ENCODE results near the gene MEF2A.

DNA sequence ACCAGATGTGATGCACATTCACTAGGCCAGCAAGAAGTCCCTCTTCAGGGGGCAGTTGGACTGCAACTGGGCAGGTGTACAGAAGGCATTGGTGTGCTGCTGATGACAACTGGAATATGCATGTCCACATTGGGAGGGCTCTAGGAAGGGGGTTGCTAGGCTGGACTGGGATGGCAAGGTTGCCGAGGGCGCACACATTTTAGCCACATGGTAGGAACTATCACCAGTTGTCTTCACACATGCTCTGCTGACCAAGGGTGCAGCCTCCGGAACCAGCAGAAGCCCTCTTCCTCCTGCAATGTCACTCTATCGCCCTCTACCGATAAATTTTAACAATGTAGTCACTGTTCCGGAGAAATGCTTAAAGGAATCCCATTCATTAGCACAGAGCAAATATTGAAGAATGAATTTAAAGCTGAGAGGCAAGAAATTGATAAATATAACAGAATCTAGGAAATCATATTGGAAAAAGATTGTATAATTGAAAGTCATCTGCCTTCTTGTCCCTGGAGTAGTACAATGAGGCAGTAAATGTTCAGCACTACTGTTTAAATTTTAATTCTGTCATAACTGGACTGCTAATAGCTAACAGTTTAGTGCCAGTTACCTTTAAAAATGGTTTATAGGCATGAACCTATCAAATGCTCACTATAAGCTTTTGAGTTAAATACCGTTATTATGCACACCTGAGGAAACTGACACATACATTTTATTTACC, 190.1 kb downstream of the MEF2A start:
- TF ChIP-seq HDAC6 (IDR thresholded peaks at IDR 0.05; ENCODE audit: low read depth, low read length) (no peak), POLR2AphosphoS5 (IDR thresholded peaks at IDR 0.05; ENCODE audit: control insufficient read depth, insufficient read depth, low read depth, low read length) (no peak), SIN3A (IDR thresholded peaks at IDR 0.05; ENCODE audit: borderline replicate concordance in 2 of 2, control insufficient read depth in 1 of 2, low read depth in 2 of 2, low read length in 2 of 2) (no peak), THRA (IDR thresholded peaks at IDR 0.05) (no peak), EP300 (IDR thresholded peaks at IDR 0.05; ENCODE audit: low read length) (no peak), KDM1A (IDR thresholded peaks at IDR 0.05) (no peak), JUND (IDR thresholded peaks at IDR 0.05; ENCODE audit: borderline replicate concordance, low read depth, low read length) (peak; percentile 17; the same call in 1 of the 2 replicates), JUND (tag; IDR thresholded peaks at IDR 0.05; ENCODE audit: borderline replicate concordance, low read depth, low read length) (no peak), CTCF (IDR thresholded peaks at IDR 0.05 in 2 of 3, conservative IDR thresholded peaks at IDR 0.05 in 1 of 3; ENCODE audit: insufficient read depth in 2 of 3, low read depth in 1 of 3, low read length in 3 of 3) (peak; percentile 63 to 82 (median 72)), ZNF143 (CRISPR knock-in tag; IDR thresholded peaks at IDR 0.05) (no peak), ZNF644 (tag; IDR thresholded peaks at IDR 0.05; ENCODE audit: low read depth) (no peak)
- TF ChIP-seq, protein P1, sequence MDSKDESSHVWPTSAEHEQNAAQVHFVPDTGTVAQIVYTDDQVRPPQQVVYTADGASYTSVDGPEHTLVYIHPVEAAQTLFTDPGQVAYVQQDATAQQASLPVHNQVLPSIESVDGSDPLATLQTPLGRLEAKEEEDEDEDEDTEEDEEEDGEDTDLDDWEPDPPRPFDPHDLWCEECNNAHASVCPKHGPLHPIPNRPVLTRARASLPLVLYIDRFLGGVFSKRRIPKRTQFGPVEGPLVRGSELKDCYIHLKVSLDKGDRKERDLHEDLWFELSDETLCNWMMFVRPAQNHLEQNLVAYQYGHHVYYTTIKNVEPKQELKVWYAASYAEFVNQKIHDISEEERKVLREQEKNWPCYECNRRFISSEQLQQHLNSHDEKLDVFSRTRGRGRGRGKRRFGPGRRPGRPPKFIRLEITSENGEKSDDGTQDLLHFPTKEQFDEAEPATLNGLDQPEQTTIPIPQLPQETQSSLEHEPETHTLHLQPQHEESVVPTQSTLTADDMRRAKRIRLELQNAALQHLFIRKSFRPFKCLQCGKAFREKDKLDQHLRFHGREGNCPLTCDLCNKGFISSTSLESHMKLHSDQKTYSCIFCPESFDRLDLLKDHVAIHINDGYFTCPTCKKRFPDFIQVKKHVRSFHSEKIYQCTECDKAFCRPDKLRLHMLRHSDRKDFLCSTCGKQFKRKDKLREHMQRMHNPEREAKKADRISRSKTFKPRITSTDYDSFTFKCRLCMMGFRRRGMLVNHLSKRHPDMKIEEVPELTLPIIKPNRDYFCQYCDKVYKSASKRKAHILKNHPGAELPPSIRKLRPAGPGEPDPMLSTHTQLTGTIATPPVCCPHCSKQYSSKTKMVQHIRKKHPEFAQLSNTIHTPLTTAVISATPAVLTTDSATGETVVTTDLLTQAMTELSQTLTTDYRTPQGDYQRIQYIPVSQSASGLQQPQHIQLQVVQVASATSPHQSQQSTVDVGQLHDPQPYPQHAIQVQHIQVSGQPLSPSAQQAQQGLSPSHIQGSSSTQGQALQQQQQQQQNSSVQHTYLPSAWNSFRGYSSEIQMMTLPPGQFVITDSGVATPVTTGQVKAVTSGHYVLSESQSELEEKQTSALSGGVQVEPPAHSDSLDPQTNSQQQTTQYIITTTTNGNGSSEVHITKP (IDR thresholded peaks at IDR 0.05; ENCODE audit: partially characterized antibody), result no peak

Data from K562 (cell line).